ENCODE data around the gene C3orf38.
A peak's percentile ranks its signal among the peaks of the same experiment; 100 is the strongest.

Gene C3orf38

DNA sequence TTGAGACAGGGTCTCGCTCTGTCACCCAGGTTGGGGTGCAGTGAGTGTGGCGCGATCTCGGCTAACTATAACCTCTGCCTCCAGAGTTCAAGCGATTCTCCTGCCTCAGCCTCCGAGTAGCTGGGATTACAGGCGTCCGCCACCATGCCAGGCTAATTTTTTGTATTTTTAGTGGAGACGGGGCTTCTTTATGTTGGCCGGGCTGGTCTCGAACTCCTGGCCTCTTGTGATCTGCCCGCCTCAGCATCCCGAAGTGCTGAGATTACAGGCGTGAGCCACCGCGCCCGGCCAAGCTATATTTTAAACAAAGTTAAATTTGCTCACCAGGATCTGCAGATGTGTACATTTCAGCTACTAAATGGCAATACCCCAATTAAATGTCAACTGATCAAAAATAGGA is 1.1 kb upstream of the C3orf38 start:
- H3K9ac ChIP-seq = peak overlapping the region in 10 of 11 experiments; percentile 86 to 98 (median 94); a peak in 18 of 22 replicates
- peak overlapping the region in 9 of 11 experiments; percentile 84 to 97 (median 93); a peak in 18 of 22 replicates for H3K27ac ChIP-seq
- peaks cover 29 to 45% (median 34%) of the 10 kb centered on the region in 10 experiments for H3K4me1 ChIP-seq
- H3K9me3 ChIP-seq (replicated peaks in 1 of 11) = no peaks in the 10 kb centered on the region
- peaks cover 6 to 11% (median 7%) of the 10 kb centered on the region in 11 experiments for H3K36me3 ChIP-seq
- peak overlapping the region; percentile 79 to 96 (median 91) for H3K4me2 ChIP-seq
- peak overlapping the region; percentile 75 to 97 (median 90) for H3K4me3 ChIP-seq
- H3K27me3 ChIP-seq = no peaks in the 10 kb centered on the region
- peaks cover 7 to 24% (median 18%) of the 10 kb centered on the region in 11 experiments; a peak in 17 of 22 replicates for H4K20me1 ChIP-seq
- TF ChIP-seq Cebpa-rat (IDR thresholded peaks at IDR 0.05) = no peak

DNA sequence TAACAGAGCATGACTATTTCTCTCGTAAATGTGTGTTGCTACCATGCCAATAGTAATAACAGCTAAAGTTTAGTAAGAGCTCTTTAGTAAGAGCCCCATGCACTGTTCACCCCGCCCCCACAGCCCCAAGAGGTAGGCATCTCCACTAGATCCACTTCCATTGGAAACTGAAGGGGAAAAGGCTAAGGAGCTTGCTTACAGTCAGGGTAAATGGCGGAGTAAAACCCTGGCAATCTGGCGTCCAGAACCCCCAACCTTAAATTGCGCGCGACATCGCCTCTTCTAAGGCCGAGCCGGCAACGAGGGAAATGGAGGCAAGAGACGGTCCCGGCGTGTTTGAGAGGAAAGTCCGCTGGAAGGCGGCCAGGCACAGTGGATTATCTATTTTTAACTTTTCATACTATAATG is 654 bp upstream of the C3orf38 start:
- Histone ChIP-seq H3K9me3 (replicated peaks in 1 of 11) (no peaks in the 10 kb centered on the region), H3K27ac (peak overlapping the region; percentile 84 to 97 (median 94)), H4K20me1 (peaks cover 7 to 29% (median 19%) of the 10 kb centered on the region in 11 experiments; a peak in 17 of 22 replicates), H3K9ac (peak overlapping the region; percentile 86 to 98 (median 94)), H3K4me1 (peaks cover 29 to 50% (median 36%) of the 10 kb centered on the region in 10 experiments), H3K27me3 (no peaks in the 10 kb centered on the region), H3K36me3 (peaks cover 10 to 13% (median 11%) of the 10 kb centered on the region in 11 experiments), H3K4me2 (peak overlapping the region; percentile 79 to 96 (median 91)), H3K4me3 (peak overlapping the region; percentile 75 to 97 (median 90))
- TF ChIP-seq Cebpa-rat (IDR thresholded peaks at IDR 0.05) = no peak

DNA sequence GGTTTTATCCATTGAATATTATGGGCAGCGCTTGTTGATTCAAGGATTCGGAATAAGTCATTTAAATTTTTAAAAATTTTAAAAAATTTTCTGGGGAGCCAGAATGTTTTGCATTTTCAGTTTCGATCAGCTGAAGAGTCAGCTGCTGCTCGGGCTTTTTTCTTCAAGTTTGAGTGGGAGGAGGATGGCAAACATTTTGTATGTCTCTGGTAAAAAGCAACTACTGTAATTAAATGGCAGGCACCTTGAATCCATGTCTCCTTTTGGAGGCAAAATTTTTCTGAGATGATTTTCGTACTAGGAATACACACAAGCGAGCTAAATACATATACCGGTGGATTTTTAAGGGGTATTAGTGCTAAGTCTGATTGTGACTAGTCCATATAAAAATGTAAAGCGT is 612 bp downstream of the C3orf38 start:
- H4K20me1 ChIP-seq = peaks cover 7 to 41% (median 22%) of the 10 kb centered on the region in 11 experiments; a peak in 17 of 22 replicates
- TF ChIP-seq Cebpa-rat (IDR thresholded peaks at IDR 0.05) = no peak
- peaks cover 0 to under 1% (median 0%) of the 10 kb centered on the region in 11 experiments; a peak in 2 of 22 replicates for H3K9me3 ChIP-seq (replicated peaks in 1 of 11)
- H3K9ac ChIP-seq = peak overlapping the region; percentile 86 to 98 (median 94)
- peak overlapping the region; percentile 79 to 99 (median 92); a peak in 21 of 22 replicates for H3K4me2 ChIP-seq
- peak overlapping the region; percentile 75 to 97 (median 90) for H3K4me3 ChIP-seq
- H3K27me3 ChIP-seq = no peaks in the 10 kb centered on the region
- H3K27ac ChIP-seq = peak overlapping the region; percentile 84 to 97 (median 94)
- peaks cover 29 to 51% (median 36%) of the 10 kb centered on the region in 10 experiments for H3K4me1 ChIP-seq
- peaks cover 23 to 26% (median 24%) of the 10 kb centered on the region in 11 experiments for H3K36me3 ChIP-seq

DNA sequence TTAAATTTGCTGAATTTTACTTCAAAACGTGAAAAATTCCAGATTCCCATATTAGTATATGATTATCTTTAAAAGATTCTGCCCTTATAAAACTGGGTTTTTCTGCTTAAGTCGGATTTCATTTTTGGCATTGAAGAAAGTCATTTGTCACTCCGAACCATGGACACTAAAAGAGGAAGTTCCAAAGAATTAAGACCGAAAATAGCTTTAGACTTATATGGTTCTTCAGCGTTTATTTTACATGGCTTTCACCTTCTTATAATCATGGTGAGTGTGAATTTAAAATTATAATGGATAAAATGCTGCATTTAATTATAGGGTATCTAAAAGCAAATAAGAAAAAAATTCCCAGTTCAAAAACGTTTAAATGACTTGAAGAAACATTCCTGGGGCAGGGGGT is 1.0 kb downstream of the C3orf38 start:
- peaks cover 7 to 46% (median 22%) of the 10 kb centered on the region in 11 experiments; a peak in 17 of 22 replicates for H4K20me1 ChIP-seq
- H3K4me3 ChIP-seq = peak overlapping the region; percentile 75 to 97 (median 90)
- H3K9ac ChIP-seq = peak overlapping the region; percentile 86 to 98 (median 94)
- peaks cover 0 to 5% (median 0%) of the 10 kb centered on the region in 11 experiments; a peak in 3 of 22 replicates for H3K9me3 ChIP-seq (replicated peaks in 1 of 11)
- peaks cover 29 to 51% (median 36%) of the 10 kb centered on the region in 10 experiments for H3K4me1 ChIP-seq
- TF ChIP-seq Cebpa-rat (IDR thresholded peaks at IDR 0.05) = no peak
- H3K27me3 ChIP-seq = no peaks in the 10 kb centered on the region
- H3K4me2 ChIP-seq = peak overlapping the region; percentile 79 to 99 (median 92); a peak in 21 of 22 replicates
- H3K27ac ChIP-seq = peak overlapping the region; percentile 84 to 97 (median 94)
- H3K36me3 ChIP-seq = peaks cover 27 to 30% (median 28%) of the 10 kb centered on the region in 11 experiments

DNA sequence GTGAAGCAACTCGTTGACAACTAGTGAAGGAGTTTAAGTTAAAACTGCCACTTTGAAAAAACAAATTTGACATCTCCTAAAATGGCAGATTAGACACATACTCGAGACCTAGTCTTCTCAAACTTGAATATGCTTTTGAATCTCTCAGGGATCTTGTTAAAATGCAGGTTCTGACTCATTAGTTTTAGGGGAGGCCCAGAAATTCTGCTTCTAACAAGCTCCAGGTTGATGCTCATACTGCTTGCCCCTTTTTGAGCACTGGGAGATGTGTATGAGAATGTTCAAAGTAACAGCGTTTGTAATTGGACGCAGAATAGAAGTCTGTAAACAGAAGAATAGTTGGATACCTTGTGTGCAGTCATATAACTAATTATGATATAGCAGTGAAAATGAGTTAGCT is 1.6 kb downstream of the C3orf38 start:
- no peak for TF ChIP-seq Cebpa-rat (IDR thresholded peaks at IDR 0.05)
- peaks cover 7 to 51% (median 23%) of the 10 kb centered on the region in 11 experiments; a peak in 17 of 22 replicates for H4K20me1 ChIP-seq
- peak overlapping the region; percentile 79 to 99 (median 92) for H3K4me2 ChIP-seq
- peaks cover 33 to 36% (median 34%) of the 10 kb centered on the region in 11 experiments for H3K36me3 ChIP-seq
- H3K9ac ChIP-seq = peak overlapping the region; percentile 86 to 98 (median 94)
- H3K4me3 ChIP-seq = peak overlapping the region; percentile 75 to 97 (median 90)
- peak overlapping the region in 10 of 11 experiments; percentile 84 to 97 (median 94); a peak in 19 of 22 replicates for H3K27ac ChIP-seq
- H3K4me1 ChIP-seq = peaks cover 29 to 51% (median 36%) of the 10 kb centered on the region in 10 experiments
- H3K9me3 ChIP-seq (replicated peaks in 1 of 11) = peaks cover 0 to 11% (median 4%) of the 10 kb centered on the region in 11 experiments; a peak in 10 of 22 replicates
- no peaks in the 10 kb centered on the region for H3K27me3 ChIP-seq

DNA sequence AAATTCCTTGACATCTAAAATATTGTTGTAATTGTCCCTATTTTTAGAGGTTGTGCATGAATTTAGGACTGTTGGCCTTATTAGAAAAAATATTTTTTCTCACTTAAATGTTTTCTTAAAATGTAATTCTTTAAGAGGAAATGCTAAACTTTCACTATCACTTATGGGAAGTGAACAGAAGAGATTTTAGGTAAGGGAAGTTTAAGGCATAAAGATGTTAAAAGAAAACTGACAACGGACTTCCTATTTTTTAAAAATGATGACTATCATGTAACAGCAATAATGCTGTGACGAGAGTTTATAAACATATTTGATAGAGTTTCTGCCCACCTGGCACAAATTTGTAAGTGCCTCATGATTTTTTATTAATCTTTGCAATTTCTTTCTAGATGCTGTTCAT is 3.1 kb downstream of the C3orf38 start:
- H3K4me3 ChIP-seq = peak overlapping the region in 1 of 10 experiments; percentile 5; a peak in 1 of 20 replicates
- peaks cover 0 to 25% (median 7%) of the 10 kb centered on the region in 11 experiments; a peak in 10 of 22 replicates for H3K9me3 ChIP-seq (replicated peaks in 1 of 11)
- peak overlapping the region in 1 of 11 experiments; percentile 31; a peak in 1 of 22 replicates for H3K9ac ChIP-seq
- H4K20me1 ChIP-seq = peaks cover 7 to 66% (median 24%) of the 10 kb centered on the region in 11 experiments; a peak in 17 of 22 replicates
- peak overlapping the region; percentile 17 to 99 (median 92); a peak in 20 of 22 replicates for H3K4me2 ChIP-seq
- TF ChIP-seq Cebpa-rat (IDR thresholded peaks at IDR 0.05) = no peak
- H3K36me3 ChIP-seq = peaks cover 47 to 50% (median 49%) of the 10 kb centered on the region in 11 experiments
- H3K27ac ChIP-seq = no peak overlapping the region
- no peaks in the 10 kb centered on the region for H3K27me3 ChIP-seq
- H3K4me1 ChIP-seq = peaks cover 27 to 50% (median 35%) of the 10 kb centered on the region in 10 experiments

DNA sequence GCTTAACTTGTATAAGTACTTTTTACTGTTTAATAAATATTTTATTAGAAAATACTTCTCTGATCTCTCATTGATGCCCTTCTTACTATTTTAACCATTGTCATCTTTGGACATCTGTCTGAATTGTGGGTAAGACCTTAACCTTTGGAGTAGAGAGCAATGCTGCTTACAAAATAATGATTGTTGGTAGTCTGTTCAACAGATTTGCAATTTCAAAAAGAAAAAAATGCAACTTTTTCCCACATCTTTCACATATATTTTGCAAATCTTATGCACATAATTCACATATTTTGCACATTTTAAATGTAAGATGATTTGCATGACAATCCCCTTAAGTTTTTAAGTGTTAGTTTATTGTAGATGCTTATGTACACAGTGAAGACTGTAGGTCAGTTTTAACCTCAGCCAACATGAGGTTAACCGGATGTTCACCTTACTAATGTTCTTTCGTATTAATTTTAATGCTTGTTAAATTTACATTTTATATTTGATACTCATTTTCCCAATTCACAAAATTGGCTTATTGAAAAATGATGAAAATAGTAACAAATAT is 16.7 kb downstream of the C3orf38 start:
- Histone ChIP-seq H3K27ac (no peak overlapping the region), H4K20me1 (peaks cover 0 to 40% (median 0%) of the 10 kb centered on the region in 11 experiments; a peak in 4 of 22 replicates), H3K4me2 (no peak overlapping the region), H3K4me3 (no peak overlapping the region), H3K9ac (no peak overlapping the region), H3K9me3 (replicated peaks in 1 of 11) (no peaks in the 10 kb centered on the region), H3K36me3 (peaks cover 16 to 52% (median 22%) of the 10 kb centered on the region in 11 experiments; a peak in 21 of 22 replicates), H3K27me3 (no peaks in the 10 kb centered on the region), H3K4me1 (peaks cover 0 to 11% (median 0%) of the 10 kb centered on the region in 10 experiments; a peak in 2 of 20 replicates)
- TF ChIP-seq Cebpa-rat (IDR thresholded peaks at IDR 0.05) = no peak

DNA sequence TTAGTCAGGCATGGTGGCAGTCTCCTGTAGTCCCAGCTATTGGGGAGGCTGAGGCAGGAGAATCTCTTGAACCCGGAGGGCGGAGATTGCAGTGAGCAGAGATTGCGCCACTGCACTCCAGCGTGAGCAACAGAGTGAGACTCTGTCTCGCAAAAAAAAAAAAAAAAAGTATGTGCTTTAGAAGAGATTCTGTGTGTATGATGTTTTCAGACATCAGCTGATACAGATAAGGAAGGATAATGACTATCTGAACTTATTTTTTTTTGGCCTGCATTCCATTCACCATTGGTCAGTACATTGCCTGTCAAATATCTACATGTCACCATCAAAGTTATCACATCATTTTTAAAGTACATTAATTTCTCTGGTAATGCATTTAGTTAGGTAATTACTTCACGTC is 17.4 kb downstream of the C3orf38 start:
- H3K27ac ChIP-seq = no peak overlapping the region
- no peak overlapping the region for H3K4me2 ChIP-seq
- no peaks in the 10 kb centered on the region for H3K9me3 ChIP-seq (replicated peaks in 1 of 11)
- H3K27me3 ChIP-seq = no peaks in the 10 kb centered on the region
- H4K20me1 ChIP-seq = peaks cover 0 to 33% (median 0%) of the 10 kb centered on the region in 11 experiments; a peak in 4 of 22 replicates
- no peak overlapping the region for H3K4me3 ChIP-seq
- H3K9ac ChIP-seq = no peak overlapping the region
- peaks cover 12 to 46% (median 18%) of the 10 kb centered on the region in 11 experiments; a peak in 17 of 22 replicates for H3K36me3 ChIP-seq
- no peak for TF ChIP-seq Cebpa-rat (IDR thresholded peaks at IDR 0.05)
- H3K4me1 ChIP-seq = peaks cover 0 to 11% (median 0%) of the 10 kb centered on the region in 10 experiments; a peak in 2 of 20 replicates

DNA sequence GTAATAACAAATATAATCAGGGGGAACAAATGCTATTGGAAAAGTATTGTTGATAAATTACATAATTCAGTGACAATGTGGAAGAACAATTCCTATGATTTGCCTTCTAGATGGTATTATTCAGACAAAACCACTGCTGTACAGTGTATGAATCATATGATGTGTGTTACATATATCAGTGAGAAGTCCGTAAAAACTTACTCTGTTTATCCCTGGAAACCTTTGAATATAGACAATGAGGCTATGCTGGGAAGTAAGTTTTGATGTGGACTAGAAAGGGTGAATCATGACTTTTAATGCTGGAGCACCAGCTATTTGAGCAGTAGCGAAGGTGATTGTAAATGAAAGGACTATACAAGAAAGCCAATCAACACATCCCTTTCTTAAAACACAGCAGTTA is 17.9 kb downstream of the C3orf38 start:
- peaks cover 0 to 11% (median 0%) of the 10 kb centered on the region in 10 experiments; a peak in 2 of 20 replicates for H3K4me1 ChIP-seq
- H3K4me2 ChIP-seq = no peak overlapping the region
- H3K27me3 ChIP-seq = no peaks in the 10 kb centered on the region
- H4K20me1 ChIP-seq = peaks cover 0 to 28% (median 0%) of the 10 kb centered on the region in 11 experiments; a peak in 4 of 22 replicates
- TF ChIP-seq Cebpa-rat (IDR thresholded peaks at IDR 0.05) = no peak
- H3K9me3 ChIP-seq (replicated peaks in 1 of 11) = no peaks in the 10 kb centered on the region
- peaks cover 9 to 41% (median 13%) of the 10 kb centered on the region in 11 experiments; a peak in 17 of 22 replicates for H3K36me3 ChIP-seq
- no peak overlapping the region for H3K9ac ChIP-seq
- H3K4me3 ChIP-seq = no peak overlapping the region
- H3K27ac ChIP-seq = no peak overlapping the region

All from BLaER1 treated with 17β-estradiol and CSF1 and Interleukin-3, amounts not matched to agents 10 nM and 100 nM (cell line).